ENCODE results near the gene SEC22B.
"Not testable (repeated sequence)": the region's sequence is repeated elsewhere in the genome, so short reads cannot be mapped to it uniquely, and the experiment has no call there.

Gene SEC22B

DNA sequence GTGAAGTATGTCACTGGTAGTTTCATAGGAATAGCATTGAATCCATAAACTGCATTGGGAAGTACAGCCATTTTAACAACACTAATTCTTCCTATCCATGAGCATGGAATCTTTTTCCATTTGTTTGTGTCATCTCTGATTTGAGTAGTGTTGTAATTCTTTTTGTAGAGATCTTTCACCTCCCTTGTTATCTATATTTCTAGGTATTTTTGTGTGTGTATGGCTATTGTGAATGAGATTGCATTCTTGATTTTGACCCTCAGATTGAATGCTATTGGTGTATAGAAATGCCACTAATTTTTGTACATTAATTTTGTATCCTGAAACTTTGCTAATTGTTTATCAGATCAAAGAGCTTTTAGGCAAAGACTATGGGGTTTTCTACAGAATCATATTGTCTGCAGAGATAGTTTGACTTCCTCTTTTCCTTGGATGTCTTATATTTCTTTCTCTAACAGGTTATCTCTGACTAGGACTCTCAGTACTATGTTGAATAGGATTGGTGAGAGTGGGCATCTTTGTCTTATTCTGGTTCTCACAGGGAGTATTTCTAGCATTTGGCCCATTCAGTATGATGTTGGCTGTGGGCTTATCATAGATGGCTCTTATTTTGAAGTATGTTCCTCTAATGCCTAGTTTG is 26.8 kb downstream of the SEC22B start:
- not testable (repeated sequence) for FAIRE-seq; DNase-seq (ENCODE audit: insufficient read length, low spot score)

DNA sequence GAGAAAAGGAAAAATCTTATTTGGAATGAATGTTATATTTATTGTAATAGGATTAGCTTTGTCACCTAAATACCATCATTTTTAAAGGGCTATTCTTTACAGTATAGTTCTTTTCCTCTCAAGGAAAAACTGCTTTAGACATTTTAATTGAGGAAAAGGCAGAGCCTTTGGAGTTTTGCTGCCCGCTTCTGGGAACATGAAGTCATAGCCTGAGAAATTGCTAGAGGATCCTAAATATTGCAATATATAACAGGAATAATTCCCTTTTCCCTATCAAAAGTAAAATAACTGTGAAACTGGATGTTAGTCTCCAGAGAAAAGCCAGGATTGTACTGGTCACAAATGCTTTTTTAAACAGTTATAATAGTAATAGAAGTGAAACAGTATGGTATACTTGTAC is 30.5 kb downstream of the SEC22B start:
- not testable (repeated sequence) for DNase-seq (ENCODE audit: insufficient read length, low spot score)
- peak; percentile 66 for FAIRE-seq

DNA sequence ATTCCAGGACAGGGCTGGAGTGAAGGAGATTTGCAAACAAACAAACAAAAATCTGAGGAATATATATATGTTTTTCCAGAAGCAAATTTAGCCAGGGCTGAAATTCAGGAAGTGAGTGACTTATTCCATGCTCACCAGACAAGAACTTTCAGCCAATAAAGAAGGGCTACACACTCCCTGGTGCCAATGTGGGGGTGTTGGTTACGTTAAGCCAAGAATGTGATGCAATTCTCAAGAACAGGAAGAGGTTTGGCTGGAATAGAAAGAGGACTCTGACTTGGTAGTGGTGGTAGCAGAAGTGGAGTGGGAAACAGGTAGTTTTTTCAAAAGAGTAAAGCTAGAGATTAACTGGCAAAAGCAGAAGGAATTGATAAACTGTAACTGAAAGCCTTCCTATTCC is 31.7 kb downstream of the SEC22B start:
- FAIRE-seq; DNase-seq (ENCODE audit: insufficient read length, low spot score): not testable (repeated sequence)

DNA sequence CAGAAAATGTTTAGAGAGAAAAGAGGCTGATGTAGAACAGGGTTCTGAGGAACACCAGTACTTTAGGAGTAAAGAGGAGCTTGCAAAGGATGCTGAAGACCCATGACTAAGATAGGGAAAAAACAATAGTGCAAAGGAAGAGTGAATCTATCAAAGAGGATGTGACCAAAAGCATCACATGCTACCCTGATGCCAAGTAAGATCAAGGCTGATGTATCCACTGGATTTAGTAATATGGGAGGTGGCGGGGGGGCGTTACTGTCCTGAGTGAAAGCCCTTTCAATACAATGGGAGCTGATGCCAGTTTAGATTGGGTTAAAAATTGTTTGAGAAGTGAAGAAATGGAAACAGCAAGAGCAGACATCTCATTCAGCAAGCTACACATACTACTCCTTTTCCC is 32.2 kb downstream of the SEC22B start:
- DNase-seq (ENCODE audit: insufficient read length, low spot score), result not testable (repeated sequence)

DNA sequence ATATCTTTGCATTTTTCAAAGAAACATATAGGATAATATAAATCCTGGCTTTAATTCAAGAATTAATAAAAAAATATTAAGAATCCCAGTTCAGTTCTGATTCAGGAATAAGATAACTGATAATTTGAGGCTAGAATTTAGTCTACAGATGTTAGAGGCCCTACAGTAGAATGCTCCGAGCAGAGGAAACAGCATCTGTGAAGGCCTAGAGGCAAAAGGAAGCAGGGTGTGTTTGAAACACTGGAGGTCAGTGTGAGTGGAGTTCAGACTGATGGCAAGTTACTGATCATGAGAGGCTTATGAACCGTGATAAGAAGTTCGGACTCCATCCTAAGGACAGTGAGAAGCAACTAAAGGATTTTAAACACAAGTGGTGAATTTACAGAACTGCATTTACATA is 33.0 kb downstream of the SEC22B start:
- DNase-seq (ENCODE audit: insufficient read length, low spot score); FAIRE-seq: not testable (repeated sequence)

More for the DNA sequence above, 32.2 kb downstream of the SEC22B start:
- FAIRE-seq, result not testable (repeated sequence)

DNA sequence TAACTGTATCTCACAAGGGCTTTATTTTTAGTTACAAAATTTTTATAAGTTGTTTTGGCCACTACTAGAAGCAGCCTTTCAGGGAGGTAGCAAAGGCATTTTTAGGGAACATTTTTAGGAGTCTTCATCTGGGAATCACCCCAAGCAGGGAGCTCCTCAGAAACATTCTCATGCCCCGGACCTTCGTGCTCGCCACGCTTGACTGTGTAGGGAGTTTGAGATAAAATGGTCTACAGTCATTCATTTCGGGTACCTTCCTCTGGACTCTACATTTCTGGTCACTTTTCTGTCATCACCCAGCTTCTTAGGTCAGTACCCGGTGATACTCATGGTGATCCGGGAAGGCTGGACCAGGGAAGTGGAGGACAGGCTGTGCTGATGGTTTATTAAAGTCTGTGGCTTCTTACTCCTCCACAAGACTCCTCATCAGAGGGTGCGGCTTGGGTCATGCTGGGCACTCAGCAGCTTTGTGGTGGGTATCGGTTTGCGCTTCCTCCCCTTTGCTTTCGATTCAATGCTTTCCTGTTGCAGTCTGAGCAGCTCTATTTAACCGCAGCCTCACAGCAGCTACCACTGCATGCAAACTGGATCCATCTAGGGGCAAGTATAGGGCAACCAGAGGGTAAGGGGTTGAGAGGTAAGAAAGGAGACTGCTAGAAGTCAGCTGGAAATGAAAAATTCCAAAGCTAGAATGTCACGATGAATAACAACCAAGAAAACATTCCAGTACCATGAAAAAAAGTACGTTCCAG is 33.6 kb downstream of the SEC22B start:
- not testable (repeated sequence) for DNase-seq (ENCODE audit: insufficient read length, low spot score)

DNA sequence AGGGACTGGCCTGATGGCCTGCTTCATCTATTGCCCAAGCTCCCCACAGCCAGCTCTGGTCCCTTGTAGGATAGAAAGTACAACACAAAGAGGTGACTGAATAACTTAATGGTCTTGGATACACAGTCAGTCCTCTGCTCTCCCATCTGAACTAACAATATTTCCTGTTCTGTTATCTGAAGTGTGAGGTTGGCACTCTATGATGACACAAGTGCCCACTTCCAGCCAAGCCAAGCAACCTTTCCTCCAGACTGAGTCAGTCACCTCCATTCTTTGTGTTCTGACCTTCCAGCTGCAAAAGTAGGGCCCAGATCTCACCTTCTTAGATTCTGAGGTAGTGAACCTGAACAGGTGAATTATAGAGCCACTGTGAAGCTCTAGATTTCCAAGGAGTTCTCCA is 34.5 kb downstream of the SEC22B start:
- not testable (repeated sequence) for DNase-seq (ENCODE audit: insufficient read length, low spot score); FAIRE-seq

More for the DNA sequence above, 33.6 kb downstream of the SEC22B start:
- peak; percentile 94 for FAIRE-seq

DNA sequence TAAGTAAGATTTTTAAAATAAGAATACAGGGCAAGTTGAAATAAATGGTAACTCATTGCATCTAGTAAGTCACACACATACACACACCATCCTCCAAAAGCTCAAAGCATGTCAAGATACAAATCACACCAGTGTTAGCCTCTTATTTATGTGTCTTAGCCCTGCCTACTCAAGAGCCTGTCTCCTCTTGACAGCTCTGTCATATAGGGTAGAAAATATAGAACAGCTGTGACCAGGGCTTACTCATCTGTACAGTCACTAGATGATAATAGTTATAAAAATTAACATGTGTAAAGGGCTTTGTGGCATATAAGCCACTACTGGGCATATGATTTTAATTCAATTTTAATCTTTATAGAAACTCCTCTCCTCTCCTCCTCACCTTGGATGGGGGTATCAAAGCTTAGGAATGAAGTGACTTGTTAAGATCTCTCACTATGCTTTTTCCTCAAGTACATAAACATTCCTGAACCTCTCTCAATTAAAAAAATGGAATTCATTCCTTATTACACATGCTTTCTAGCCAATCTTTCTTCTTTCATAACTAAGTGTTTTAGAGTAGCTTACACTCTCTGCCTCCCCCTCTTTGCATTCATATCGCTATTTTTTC is 35.6 kb downstream of the SEC22B start:
- DNase-seq (ENCODE audit: insufficient read length, low spot score); FAIRE-seq: not testable (repeated sequence)

DNA sequence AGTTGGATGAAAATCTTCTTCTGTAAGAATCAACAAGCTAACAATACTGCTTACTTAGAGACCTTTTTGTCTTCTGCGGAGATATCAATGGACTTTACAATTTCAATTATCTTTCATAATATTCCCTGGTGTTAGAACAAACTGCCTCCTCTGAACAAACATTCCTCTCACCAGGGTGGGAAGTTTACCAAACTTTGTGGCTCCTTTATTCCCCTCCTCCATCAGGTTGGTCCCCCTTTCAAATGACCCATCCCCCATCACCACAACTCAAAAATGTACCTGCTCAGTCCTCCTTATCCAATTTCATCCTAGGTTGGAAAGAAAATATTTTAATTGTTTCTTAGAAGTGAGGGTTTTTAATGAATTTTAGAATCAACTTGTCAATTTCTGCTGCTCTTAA is 40.2 kb downstream of the SEC22B start:
- not testable (repeated sequence) for DNase-seq (ENCODE audit: insufficient read length, low spot score); FAIRE-seq

DNA sequence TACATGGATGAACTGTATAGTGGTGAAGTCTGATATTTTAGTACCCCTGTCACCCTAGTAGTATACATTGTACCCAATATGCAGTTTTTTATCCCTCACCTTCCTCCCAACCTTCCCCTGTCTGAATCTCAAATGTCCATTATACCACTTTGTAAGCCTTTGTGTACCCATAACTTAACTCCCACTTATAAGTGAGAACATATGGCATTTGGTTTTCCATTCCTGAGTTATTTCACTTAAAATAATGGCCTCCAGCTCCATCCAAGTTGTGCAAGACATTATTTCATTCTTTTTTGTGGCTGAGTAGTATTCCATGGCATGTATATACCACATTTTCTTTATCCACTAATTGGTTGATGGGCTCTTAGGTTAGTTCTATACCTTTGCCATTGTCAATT is 42.4 kb downstream of the SEC22B start:
- not testable (repeated sequence) for FAIRE-seq; DNase-seq (ENCODE audit: insufficient read length, low spot score)

DNA sequence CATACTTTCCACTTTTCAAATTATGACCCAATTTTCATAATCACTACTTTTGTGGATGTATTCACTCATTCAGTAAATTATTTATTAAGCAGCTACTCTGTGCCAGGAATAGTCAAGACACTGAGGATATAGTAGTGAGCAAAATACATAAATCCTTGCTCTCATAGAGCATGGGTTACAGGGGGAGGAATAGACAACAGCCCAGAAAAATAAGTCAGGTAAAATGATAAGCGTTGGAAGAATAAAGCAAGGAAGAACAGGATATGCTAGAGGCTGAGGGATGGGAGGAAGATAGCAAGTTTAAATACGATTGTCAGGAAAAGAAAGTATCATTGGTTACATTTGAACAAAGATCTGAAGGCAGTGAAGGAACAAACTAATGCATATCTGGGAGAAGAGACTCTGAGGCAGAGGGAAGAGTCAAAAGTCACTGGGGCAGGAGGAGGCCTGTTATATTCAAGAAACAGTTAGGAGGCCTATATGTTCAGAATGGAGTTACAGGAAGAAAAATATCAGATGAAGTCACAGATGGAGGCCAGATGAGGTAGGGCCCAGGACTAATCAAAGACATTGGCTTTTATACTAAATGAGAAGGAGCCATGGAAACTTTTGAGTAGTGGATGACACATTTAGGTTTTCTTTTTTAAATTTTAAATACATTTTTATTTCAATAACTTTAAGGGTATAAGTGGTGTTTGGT is 42.9 kb downstream of the SEC22B start:
- DNase-seq (ENCODE audit: insufficient read length, low spot score), result no peak
- no peak for FAIRE-seq

DNA sequence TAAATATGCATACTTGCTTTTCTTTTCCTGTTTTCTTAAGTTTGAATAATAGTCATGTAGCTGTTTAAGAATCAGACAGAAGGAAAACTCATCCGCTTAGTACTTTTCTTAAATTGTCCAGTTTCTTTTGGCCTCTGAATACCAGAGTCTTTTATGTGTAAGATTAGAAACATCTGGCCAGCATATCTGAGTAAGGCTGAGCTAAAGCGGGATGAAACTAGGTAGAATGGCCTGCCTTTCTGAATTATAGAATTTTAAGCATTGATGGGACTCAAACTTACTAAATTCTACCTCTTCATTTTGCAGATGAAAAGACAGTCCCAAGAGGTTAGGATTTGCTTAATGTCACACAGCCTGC is 43.9 kb downstream of the SEC22B start:
- not testable (repeated sequence) for FAIRE-seq

DNA sequence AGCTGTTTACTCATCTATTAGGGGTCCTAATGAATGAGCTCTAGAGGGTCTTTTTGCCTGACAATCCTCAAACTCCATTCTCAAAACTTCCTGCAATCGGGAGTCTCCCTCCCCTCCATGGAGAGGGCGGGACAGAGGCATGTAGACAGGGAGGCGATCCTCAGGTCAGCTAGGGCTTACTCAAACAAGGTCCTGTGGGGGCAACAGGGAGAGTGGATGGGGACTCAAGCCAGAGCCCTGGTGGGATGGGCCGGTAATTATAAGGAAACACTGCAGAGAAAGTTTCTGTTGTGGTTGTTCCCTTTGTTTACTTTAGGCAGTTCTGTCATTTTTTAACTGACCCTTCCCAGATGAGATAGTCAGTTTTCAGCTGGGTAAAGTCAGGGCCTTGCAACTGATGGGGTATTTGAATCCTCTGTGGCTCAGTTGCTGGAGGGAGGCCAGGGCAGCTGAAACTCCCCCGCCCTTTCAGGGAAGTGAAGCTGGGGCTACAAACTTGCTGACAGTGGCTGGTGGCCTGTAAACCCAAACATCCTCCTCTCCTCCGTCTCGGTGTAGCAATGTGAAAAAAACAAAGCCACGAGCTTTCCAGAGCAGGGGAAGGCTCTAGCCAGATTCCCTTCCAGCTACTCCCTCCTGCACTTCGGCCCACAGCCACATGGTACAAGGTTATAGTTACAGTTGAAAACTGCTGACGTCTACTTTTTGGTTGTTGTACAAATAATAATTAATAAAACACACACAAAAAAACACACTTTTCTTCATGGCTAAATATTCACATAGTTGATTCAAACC is 44.5 kb downstream of the SEC22B start:
- FAIRE-seq, result peak; percentile 66
- DNase-seq (ENCODE audit: insufficient read length, low spot score), result not testable (repeated sequence)

More for the DNA sequence above, 43.9 kb downstream of the SEC22B start:
- not testable (repeated sequence) for DNase-seq (ENCODE audit: insufficient read length, low spot score)

DNA sequence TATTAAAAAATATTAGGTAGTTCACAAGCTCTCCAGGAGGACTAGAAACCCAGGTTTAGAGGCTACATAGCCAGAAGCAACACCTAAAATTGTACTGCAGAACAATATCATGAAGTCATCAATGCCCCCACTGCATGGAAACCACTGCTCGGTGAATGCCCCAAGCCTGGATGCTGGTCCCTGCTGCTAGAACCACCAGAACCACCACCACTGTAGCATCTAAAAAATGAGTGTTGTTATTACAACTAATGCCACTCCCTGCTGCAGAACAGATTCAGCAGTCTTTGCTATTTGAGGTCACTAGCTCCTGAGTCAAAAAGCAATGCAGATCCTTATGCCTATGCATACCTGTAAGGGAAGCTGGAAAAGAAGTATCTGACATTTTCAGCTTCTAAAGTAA is 48.4 kb downstream of the SEC22B start:
- FAIRE-seq; DNase-seq (ENCODE audit: insufficient read length, low spot score): not testable (repeated sequence)

DNA sequence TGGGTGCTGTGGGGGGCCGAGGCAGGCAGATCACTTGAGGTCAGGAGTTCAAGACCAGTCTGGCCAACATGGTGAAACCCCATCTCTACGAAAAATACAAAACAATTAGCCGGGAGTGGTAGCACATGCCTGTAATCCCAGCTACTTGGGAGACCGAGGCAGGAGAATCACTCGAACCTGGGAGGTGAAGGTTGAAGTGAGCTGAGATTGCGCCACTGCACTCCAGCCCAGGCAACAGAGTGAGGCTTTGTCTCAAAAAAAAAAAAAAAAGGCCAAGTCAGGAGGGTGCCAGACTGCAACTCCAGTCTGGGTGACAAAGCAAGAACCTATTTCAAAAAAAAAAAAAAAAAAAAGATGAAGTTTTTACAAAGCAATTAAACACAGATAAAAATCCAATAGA is 50.1 kb downstream of the SEC22B start:
- not testable (repeated sequence) for DNase-seq (ENCODE audit: insufficient read length, low spot score); FAIRE-seq

DNA sequence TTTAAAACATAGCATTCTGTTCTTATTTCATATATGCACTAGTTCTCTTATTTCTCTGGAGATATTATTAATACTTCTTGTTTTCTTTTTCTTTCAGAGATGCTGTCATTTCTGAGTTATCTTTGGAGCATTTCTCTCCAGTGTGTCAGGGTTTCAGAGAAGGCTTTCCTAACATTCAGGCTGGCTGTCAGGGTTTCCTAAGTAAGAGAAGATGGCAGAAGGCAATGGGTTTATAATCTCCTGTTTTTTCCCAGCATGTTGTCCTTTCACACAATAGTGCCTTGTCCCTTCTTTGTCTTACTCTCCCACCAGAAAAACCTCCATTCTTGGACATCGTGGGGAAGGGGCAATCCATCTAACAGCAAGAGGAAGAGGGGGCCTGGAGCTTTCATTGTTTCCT is 51.7 kb downstream of the SEC22B start:
- FAIRE-seq, result not testable (repeated sequence)

DNA sequence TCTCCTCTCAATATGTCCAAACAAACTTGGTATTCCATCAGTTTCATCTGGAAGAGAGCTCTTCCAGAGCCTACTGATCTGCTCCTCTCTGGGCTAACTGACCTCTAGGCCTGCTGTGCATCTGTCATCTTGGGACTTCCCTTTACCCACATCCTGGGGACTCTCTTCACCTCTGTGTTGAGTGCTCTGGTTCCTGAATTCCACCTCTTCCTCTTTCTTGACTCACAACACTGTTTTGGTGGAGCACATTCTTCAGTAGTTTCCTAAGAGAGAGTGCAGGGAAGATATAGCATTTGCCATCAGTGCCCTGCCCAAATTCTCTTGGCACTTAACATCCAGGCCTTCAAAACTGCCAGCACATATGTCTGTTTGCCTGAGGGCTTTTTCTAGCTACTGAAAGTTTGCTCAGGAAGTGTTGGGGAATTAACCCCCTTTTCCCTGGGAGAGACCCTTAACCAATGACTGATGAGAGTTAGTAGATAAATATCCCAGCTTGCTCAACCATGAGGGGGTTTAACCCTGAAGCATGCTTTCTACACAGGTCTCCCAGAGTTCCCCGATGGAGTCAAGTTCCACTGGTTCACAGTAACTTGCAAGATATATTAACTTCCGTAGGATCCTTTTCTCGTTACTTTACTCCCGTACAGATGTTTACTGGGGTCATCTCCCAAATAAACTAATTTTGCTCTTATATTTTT is 52.4 kb downstream of the SEC22B start:
- not testable (repeated sequence) for DNase-seq (ENCODE audit: insufficient read length, low spot score)
- FAIRE-seq, result peak; percentile 89

More for the DNA sequence above, 51.7 kb downstream of the SEC22B start:
- DNase-seq (ENCODE audit: insufficient read length, low spot score), result not testable (repeated sequence)

DNA sequence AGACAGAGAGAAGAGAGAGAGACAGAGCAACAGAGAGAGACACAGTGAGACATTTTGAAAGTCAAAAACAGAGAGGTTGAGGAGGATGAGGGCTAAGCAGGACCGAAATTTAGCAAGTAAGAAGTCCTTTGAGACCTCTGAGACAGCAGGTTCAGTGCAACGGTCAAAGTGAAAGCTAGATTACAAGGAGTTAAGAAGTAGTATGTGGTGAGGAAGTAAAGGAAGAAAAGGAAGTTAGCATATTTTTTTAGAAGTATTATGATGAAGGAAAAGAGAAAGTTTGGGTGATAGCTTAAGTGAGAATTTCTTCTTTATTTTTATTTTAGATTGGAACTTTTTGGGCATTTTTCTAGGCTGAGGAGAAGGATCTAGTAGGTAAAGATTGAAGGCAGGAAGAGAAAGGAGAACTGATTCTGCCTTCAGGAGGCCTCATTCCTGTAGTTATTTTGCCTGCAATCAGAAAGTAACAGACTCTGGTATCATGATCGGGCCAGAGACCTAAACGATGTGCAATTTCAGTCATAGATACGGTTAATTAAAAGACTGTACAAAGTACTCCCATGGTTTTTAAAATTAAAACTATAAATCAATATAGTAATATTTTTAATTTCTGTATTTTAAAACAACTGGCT is 53.9 kb downstream of the SEC22B start:
- DNase-seq (ENCODE audit: insufficient read length, low spot score), result not testable (repeated sequence)
- FAIRE-seq, result peak; percentile 91

DNA sequence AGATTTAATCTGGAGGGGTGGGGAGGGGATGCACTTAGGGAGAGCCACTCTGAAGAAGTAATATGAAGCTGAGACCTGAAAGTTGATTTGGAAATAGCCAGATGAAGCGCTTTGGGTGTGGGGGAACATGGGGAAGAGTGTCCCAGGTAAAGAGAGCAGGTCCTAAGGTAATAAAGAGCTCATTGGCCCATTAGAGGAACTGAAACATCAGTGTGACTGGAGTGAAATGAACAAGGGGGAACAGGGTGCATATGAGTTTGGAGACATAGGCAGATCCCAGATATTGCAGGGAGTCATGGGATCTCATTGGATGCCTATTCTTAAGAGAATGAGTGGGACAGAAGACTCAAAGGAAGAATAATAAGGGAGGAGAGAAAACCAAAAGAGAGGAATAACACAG is 54.5 kb downstream of the SEC22B start:
- DNase-seq (ENCODE audit: insufficient read length, low spot score); FAIRE-seq: not testable (repeated sequence)

Measured in GM19239 (cell line).